ENCODE results near the gene SAMD14. TPM values are rescaled to one million over a fixed set of nuclear protein-coding genes. Genes with fewer than 3 reads are reported as not detected.
A peak's percentile ranks its signal among the peaks of the same experiment; 100 is the strongest.

Gene SAMD14
- total and polyA plus RNA-seq, 9 donors, result 0.36 to 4.9 (median 1.7) TPM

- 87 to 91% (median 90%) methylated on average over 20 of the region's 20 CpGs for WGBS, 3 donors
- Histone ChIP-seq H3K9me3 (no peaks in the 10 kb centered on the region), H3K27me3 (no peaks in the 10 kb centered on the region), H3K4me1 (ENCODE audit: insufficient read depth) (peaks cover 13% of the 10 kb centered on the region), H3K27ac (no peak overlapping the region), H3K36me3 (no peaks in the 10 kb centered on the region), H3K4me3 (no peak overlapping the region)
- peak in 1 of 5 donors; percentile 35 for DNase-seq
- intact Hi-C loops (cut with DNase I), result no loop called here
- TF ChIP-seq POLR2A (IDR thresholded peaks at IDR 0.05) (no peak), CTCF (IDR thresholded peaks at IDR 0.05) (no peak), EP300 (IDR thresholded peaks at IDR 0.05) (no peak)
Measured at GRCh38 chr17:50143461-50144176, 13.7 kb upstream of the SAMD14 start.

GRCh38 chr17:50141745-50142110, 11.8 kb upstream of the SAMD14 start:
- Histone ChIP-seq H3K27me3 (no peaks in the 10 kb centered on the region), H3K4me1 (ENCODE audit: insufficient read depth) (peaks cover 8% of the 10 kb centered on the region), H3K9me3 (no peaks in the 10 kb centered on the region), H3K4me3 (no peak overlapping the region), H3K36me3 (no peaks in the 10 kb centered on the region), H3K27ac (no peak overlapping the region)
- TF ChIP-seq POLR2A (IDR thresholded peaks at IDR 0.05) (no peak), EP300 (IDR thresholded peaks at IDR 0.05) (no peak)
- intact Hi-C loops (cut with DNase I), result no loop called here
- WGBS, 3 donors, result 80 to 83% (median 80%) methylated on average over 8 of the region's 8 CpGs
- no peak for DNase-seq

- intact Hi-C loops (cut with DNase I), result no loop called here
- no peak for DNase-seq
- Histone ChIP-seq H3K4me3 (no peak overlapping the region), H3K27me3 (no peaks in the 10 kb centered on the region), H3K27ac (no peak overlapping the region), H3K9me3 (no peaks in the 10 kb centered on the region), H3K36me3 (no peaks in the 10 kb centered on the region), H3K4me1 (ENCODE audit: insufficient read depth) (peaks cover 3% of the 10 kb centered on the region)
- TF ChIP-seq CTCF (IDR thresholded peaks at IDR 0.05) (no peak), POLR2A (IDR thresholded peaks at IDR 0.05) (no peak), EP300 (IDR thresholded peaks at IDR 0.05) (no peak)
- 90 to 91% (median 90%) methylated on average over 16 of the region's 16 CpGs for WGBS, 3 donors
Measured at GRCh38 chr17:50141026-50141744, 11.2 kb upstream of the SAMD14 start.

GRCh38 chr17:50139950-50140885, 10.3 kb upstream of the SAMD14 start:
- DNase-seq, result peak; percentile 67 to 85 (median 81)
- no peak for TF ChIP-seq POLR2A (IDR thresholded peaks at IDR 0.05)
- peak; percentile 89 to 95 (median 92) for TF ChIP-seq CTCF (IDR thresholded peaks at IDR 0.05)
- no peak overlapping the region for H3K4me3 ChIP-seq
- H3K27ac ChIP-seq, result peak overlapping the region; percentile 0 to 15
- no peaks in the 10 kb centered on the region for H3K27me3 ChIP-seq
- H3K4me1 ChIP-seq (ENCODE audit: insufficient read depth), result no peaks in the 10 kb centered on the region
- intact Hi-C loops (cut with DNase I), result loop anchor here in 1 of 4 donors (1.0 kb wide), 1 partner anchor 21 kb away; no protein-coding TSS in a partner anchor
- WGBS, 3 donors, result 42 to 48% (median 44%) methylated on average over 18 to 19 of the region's 19 CpGs
- H3K9me3 ChIP-seq, result no peaks in the 10 kb centered on the region
- H3K36me3 ChIP-seq, result no peaks in the 10 kb centered on the region

Data from ovary (tissue), 9 donors.